Measurements from ENCODE around the gene CSAG3. TPM values are rescaled to one million over a fixed set of nuclear protein-coding genes. Genes with fewer than 3 reads are reported as not detected.
"Not testable (repeated sequence)": the region's sequence is repeated elsewhere in the genome, so short reads cannot be mapped to it uniquely, and the experiment has no call there.

The CSAG3 gene
- total and polyA plus RNA-seq, 8 donors, result not detected

DNA sequence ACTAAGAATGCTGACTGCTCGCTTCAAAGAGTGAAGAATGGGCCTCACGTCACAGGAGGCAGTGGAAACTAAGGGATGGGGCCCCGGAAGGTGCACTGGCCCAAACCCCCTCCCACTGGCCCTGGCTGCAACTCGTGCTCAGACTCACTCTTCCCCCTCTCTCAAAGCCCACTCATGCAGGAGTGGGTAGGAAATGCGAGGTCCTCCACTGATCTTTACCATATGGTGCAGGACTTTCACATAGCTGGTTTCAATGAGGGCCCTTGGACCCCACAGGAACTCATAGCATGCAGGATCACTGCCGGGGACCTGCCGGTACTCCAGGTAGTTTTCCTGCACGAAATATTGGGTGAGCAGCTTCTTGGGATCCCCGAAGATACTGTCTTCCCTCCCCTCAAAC is 7.5 kb downstream of the CSAG3 start:
- H3K4me1 ChIP-seq; intact Hi-C loops (cut with DNase I; ENCODE audit: low total_unique reads); DNase-seq: not testable (repeated sequence)

GRCh38 chrX:152769549-152770289 is 10.7 kb downstream of the CSAG3 start, which contains the start of gene MAGEA6:
TSS of gene MAGEA6 (minus strand) at chrX:152769689. CDS start at chrX:152767650, 2,039 bp downstream.
- H3K9me3 ChIP-seq; H3K36me3 ChIP-seq; H3K4me1 ChIP-seq; H3K4me3 ChIP-seq; H3K27me3 ChIP-seq; H3K27ac ChIP-seq; intact Hi-C loops (cut with DNase I; ENCODE audit: low total_unique reads); DNase-seq: not testable (repeated sequence)
- 40 to 76% methylated on average over 1 to 2 of the region's 29 CpGs; no CpG with 5 or more reads in 3 of the 5 donors for WGBS, 5 donors

More for the DNA sequence above, 7.5 kb downstream of the CSAG3 start:
- H3K4me3 ChIP-seq, H3K9me3 ChIP-seq, H3K27me3 ChIP-seq, H3K36me3 ChIP-seq, H3K27ac ChIP-seq: not testable (repeated sequence)
- 60 to 78% (median 66%) methylated on average over 1 to 9 of the region's 9 CpGs for WGBS, 5 donors

DNA sequence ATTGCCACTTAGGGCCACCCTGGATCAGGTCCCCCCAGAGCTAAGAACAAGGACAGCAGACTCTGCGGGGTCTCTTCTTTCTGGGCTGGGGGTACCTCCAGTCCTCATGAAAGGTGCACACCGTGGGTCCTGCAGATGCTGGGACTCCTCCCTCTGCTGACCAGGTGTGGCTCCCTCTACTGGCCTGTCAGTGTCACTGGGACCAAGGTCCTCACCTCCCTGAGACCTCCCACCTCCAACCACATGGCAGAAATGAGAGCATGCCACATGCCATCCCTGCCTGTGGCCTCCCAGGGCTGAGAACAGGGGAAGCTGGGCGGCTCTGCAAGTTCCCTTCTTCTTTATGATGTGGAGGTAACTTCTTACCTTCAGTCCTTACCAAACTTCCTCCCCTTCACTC is 28.0 kb downstream of the CSAG3 start:
- H3K27ac ChIP-seq; H3K27me3 ChIP-seq; H3K4me3 ChIP-seq; DNase-seq; intact Hi-C loops (cut with DNase I; ENCODE audit: low total_unique reads); H3K9me3 ChIP-seq; H3K36me3 ChIP-seq; H3K4me1 ChIP-seq: not testable (repeated sequence)
- WGBS, 5 donors, result no CpG with 5 or more reads among the region's 3 CpGs

- H3K36me3 ChIP-seq, result no peaks in the 10 kb centered on the region
- H3K4me3 ChIP-seq, result no peak overlapping the region
- peaks cover 0 to 11% (median 0%) of the 10 kb centered on the region in 3 donors for H3K27me3 ChIP-seq
- WGBS, 5 donors, result 36 to 83% (median 63%) methylated on average over 1 of the region's 1 CpG
- H3K9me3 ChIP-seq, result no peaks in the 10 kb centered on the region
- no peak for DNase-seq
- no peak overlapping the region for H3K27ac ChIP-seq
- intact Hi-C loops (cut with DNase I; ENCODE audit: low total_unique reads), result no loop called here
- TF ChIP-seq POLR2AphosphoS5 (IDR thresholded peaks at IDR 0.05), result no peak
- no peak for TF ChIP-seq EP300 (IDR thresholded peaks at IDR 0.05)
- H3K4me1 ChIP-seq, result no peaks in the 10 kb centered on the region
Observed at GRCh38 chrX:152798945-152799344, 39.9 kb downstream of the CSAG3 start.

- intact Hi-C loops (cut with DNase I; ENCODE audit: low total_unique reads), result no loop called here
- Histone ChIP-seq H3K4me1 (no peaks in the 10 kb centered on the region), H3K27ac (no peak overlapping the region), H3K27me3 (peaks cover 0 to 4% (median 0%) of the 10 kb centered on the region in 3 donors), H3K36me3 (no peaks in the 10 kb centered on the region), H3K4me3 (no peak overlapping the region), H3K9me3 (no peaks in the 10 kb centered on the region)
- TF ChIP-seq POLR2AphosphoS5 (IDR thresholded peaks at IDR 0.05), result no peak
- TF ChIP-seq EP300 (IDR thresholded peaks at IDR 0.05), result no peak
- TF ChIP-seq, protein P1, sequence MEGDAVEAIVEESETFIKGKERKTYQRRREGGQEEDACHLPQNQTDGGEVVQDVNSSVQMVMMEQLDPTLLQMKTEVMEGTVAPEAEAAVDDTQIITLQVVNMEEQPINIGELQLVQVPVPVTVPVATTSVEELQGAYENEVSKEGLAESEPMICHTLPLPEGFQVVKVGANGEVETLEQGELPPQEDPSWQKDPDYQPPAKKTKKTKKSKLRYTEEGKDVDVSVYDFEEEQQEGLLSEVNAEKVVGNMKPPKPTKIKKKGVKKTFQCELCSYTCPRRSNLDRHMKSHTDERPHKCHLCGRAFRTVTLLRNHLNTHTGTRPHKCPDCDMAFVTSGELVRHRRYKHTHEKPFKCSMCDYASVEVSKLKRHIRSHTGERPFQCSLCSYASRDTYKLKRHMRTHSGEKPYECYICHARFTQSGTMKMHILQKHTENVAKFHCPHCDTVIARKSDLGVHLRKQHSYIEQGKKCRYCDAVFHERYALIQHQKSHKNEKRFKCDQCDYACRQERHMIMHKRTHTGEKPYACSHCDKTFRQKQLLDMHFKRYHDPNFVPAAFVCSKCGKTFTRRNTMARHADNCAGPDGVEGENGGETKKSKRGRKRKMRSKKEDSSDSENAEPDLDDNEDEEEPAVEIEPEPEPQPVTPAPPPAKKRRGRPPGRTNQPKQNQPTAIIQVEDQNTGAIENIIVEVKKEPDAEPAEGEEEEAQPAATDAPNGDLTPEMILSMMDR (IDR thresholded peaks at IDR 0.05), result no peak
- no peak for TF ChIP-seq POLR2A (IDR thresholded peaks at IDR 0.05)
- DNase-seq, result no peak
- WGBS, 5 donors, result 79 to 91% (median 85%) methylated on average over 4 of the region's 4 CpGs
Observed at GRCh38 chrX:152806035-152806434, 47.0 kb downstream of the CSAG3 start.

Other genes with a start within 250 kb of the CSAG3 start
- gene GABRQ, start 121.3 kb upstream of the CSAG3 start, total RNA-seq, result under 1 TPM in 1 of 5 donors, not detected in 4; 0.18 TPM
- under 1 TPM in 1 of 3 donors, not detected in 2; 0.05 TPM for gene GABRQ, start 121.3 kb upstream of the CSAG3 start, polyA plus RNA-seq
- gene MAGEA3, start 60.4 kb upstream of the CSAG3 start, total RNA-seq, result not detected
- gene MAGEA3, start 60.4 kb upstream of the CSAG3 start, polyA plus RNA-seq, result not detected
- not detected for gene CSAG2, start 49.9 kb upstream of the CSAG3 start, total RNA-seq
- gene CSAG2, start 49.9 kb upstream of the CSAG3 start, polyA plus RNA-seq, result not detected
- not detected for gene MAGEA2B, start 44.6 kb upstream of the CSAG3 start, total RNA-seq
- not detected for gene MAGEA2B, start 44.6 kb upstream of the CSAG3 start, polyA plus RNA-seq
- gene CSAG1, start 25.5 kb upstream of the CSAG3 start, total RNA-seq, result not detected
- not detected for gene CSAG1, start 25.5 kb upstream of the CSAG3 start, polyA plus RNA-seq
- gene MAGEA12, start 25.5 kb upstream of the CSAG3 start, total RNA-seq, result not detected
- not detected for gene MAGEA12, start 25.5 kb upstream of the CSAG3 start, polyA plus RNA-seq
- not detected for gene MAGEA2, start 5.4 kb upstream of the CSAG3 start, total RNA-seq
- not detected for gene MAGEA2, start 5.4 kb upstream of the CSAG3 start, polyA plus RNA-seq
- gene MAGEA6, start 10.5 kb downstream of the CSAG3 start, total RNA-seq, result not detected
- gene MAGEA6, start 10.5 kb downstream of the CSAG3 start, polyA plus RNA-seq, result not detected
- gene CETN2, start 71.5 kb downstream of the CSAG3 start, total RNA-seq, result 10 to 100 TPM in 4 of 5 donors, 1 to 10 TPM in 1; 10.0 to 45.5 (median 29.0) TPM
- gene CETN2, start 71.5 kb downstream of the CSAG3 start, polyA plus RNA-seq, result 10 to 100 TPM; 29.0 to 33.1 (median 32.4) TPM
- 10 to 100 TPM in 1 of 5 donors, 1 to 10 TPM in 2, under 1 TPM in 2; 0.58 to 45.5 (median 6.8) TPM for gene NSDHL, start 71.8 kb downstream of the CSAG3 start, total RNA-seq
- 10 to 100 TPM in 2 of 3 donors, 1 to 10 TPM in 1; 9.5 to 28.3 (median 15.6) TPM for gene NSDHL, start 71.8 kb downstream of the CSAG3 start, polyA plus RNA-seq
- gene ZNF185, start 138.8 kb downstream of the CSAG3 start, total RNA-seq, result 1 to 10 TPM; 1.2 to 6.5 (median 4.5) TPM
- gene ZNF185, start 138.8 kb downstream of the CSAG3 start, polyA plus RNA-seq, result 10 to 100 TPM in 1 of 3 donors, 1 to 10 TPM in 2; 4.4 to 48.2 (median 4.6) TPM
- gene PNMA5, start 234.9 kb downstream of the CSAG3 start, total RNA-seq, result not detected
- under 1 TPM in 1 of 3 donors, not detected in 2; 0.05 TPM for gene PNMA5, start 234.9 kb downstream of the CSAG3 start, polyA plus RNA-seq